Gastrocnemius medialis (tissue), 4 donors: Measurements from ENCODE around the gene RAD54L. TPM values are rescaled to one million over a fixed set of nuclear protein-coding genes. Genes with fewer than 3 reads are reported as not detected.
A peak's percentile ranks its signal among the peaks of the same experiment; 100 is the strongest.

Source experiments
- ATAC-seq, 2 donors: fragments of 150-250 bp; one replicate each; pipeline ENCODE4 v1.9.1; 2016
- DNase-seq, 2 donors: peaks; one replicate each; pipeline ENCODE4 v3.0.0-alpha.2; 2019
- H3K27ac ChIP-seq, 4 donors: fragments of 200-600 bp; sonication (generic); 1 replicate in 1 of 4; 2 replicates in 3 of 4; pipeline ENCODE4 v1.5.1; 2016 to 2018; ENCODE audit warnings: mild to moderate bottlenecking in 2 of 4, moderate library complexity in 1 of 4
- H3K27me3 ChIP-seq, 3 donors: fragments of 200-600 bp; sonication (generic) in 2 of 3; 1 replicate in 1 of 3; 2 replicates in 2 of 3; pipeline versions ENCODE4 v1.5.1 to v1.6.0; 2016 to 2019; ENCODE audit warnings: mild to moderate bottlenecking in 1 of 3, moderate library complexity in 1 of 3
- H3K36me3 ChIP-seq, 2 donors: fragments of 200-600 bp; sonication (generic) in 1 of 2; one replicate each; pipeline ENCODE4 v1.5.1; 2017 to 2018
- H3K4me1 ChIP-seq, 2 donors: fragments of 200-600 bp; sonication (generic) in 1 of 2; one replicate each; pipeline ENCODE4 v1.5.1; 2016 to 2017; ENCODE audit warnings: mild to moderate bottlenecking in 2 of 2
- H3K4me3 ChIP-seq, 4 donors: fragments of 200-600 bp; sonication (generic) in 3 of 4; 1 replicate in 1 of 4; 2 replicates in 3 of 4; pipeline ENCODE4 v1.5.1; 2016 to 2019; ENCODE audit warnings: mild to moderate bottlenecking in 2 of 4
- H3K9me3 ChIP-seq, 3 donors: fragments of 200-600 bp; sonication (generic) in 2 of 3; 1 replicate in 1 of 3; 2 replicates in 2 of 3; pipeline ENCODE4 v1.5.1; 2016 to 2019
- CTCF ChIP-seq, 5 experiments: fragments of 450-650 bp in 3 of 5; fragments of 200-600 bp in 2 of 5; sonication (generic) in 2 of 5; IDR thresholded peaks in 4 of 5; conservative IDR thresholded peaks in 1 of 5; 1 replicate in 4 of 5; 2 replicates in 1 of 5; pipeline ENCODE4 v1.5.1; 2016 to 2019; ENCODE audit warnings: antibody characterized with exemption in 5 of 5, mild to moderate bottlenecking in 3 of 5, moderate library complexity in 3 of 5
- POLR2A ChIP-seq, 2 donors: fragments of 450-650 bp; IDR thresholded peaks; one replicate each; pipeline ENCODE4 v1.6.1; 2017; ENCODE audit warnings: antibody characterized with exemption in 2 of 2, mild to moderate bottlenecking in 2 of 2, moderate library complexity in 2 of 2
- in situ Hi-C, 4 donors: fragments of 200-750 bp; cut with MboI; loops; one replicate each; pipeline versions ENCODE4 v1.15.0 to v1.8.0; 2017; ENCODE audit warnings: low sequenced_read_pairs in 4 of 4
- intact Hi-C: fragments of 100-400 bp; cut with DNase I; formaldehyde crosslinking; loops from one replicate; pipeline ENCODE4 v1.15.1; 2023; ENCODE audit warnings: low total_unique reads
- total RNA-seq, 4 donors: library from RNA; depleted of rRNA; stranded (reverse); fragments of >200 nt; gene quantifications; one replicate each; pipeline versions ENCODE4 v1.1.0 to v1.2.3, GENCODE V29; 2016

RAD54L gene
- total RNA-seq, 4 donors from 2014 or later: 1.1 TPM; not detected in 3

GRCh38 chr1:46303038-46303871 is 55.7 kb downstream of the RAD54L start, which contains the start of the genes LRRC41 and UQCRH:
Gene LRRC41 (minus strand): TSS chr1:46303616. CDS start chr1:46303322, 294 bp downstream.
Gene UQCRH (plus strand): TSS chr1:46303698. CDS start chr1:46303767, 69 bp downstream.
- in situ Hi-C loops: no loop called here
- peaks cover 0 to 5% of the 10 kb centered on the region in 2 donors for H3K36me3 ChIP-seq
- ATAC-seq (peak; percentile 91 to 95), DNase-seq (peak; percentile 95 to 97)
- H3K27me3 ChIP-seq: no peaks in the 10 kb centered on the region
- TF ChIP-seq POLR2A (IDR thresholded peaks at IDR 0.05) (peak; percentile 67 to 75), CTCF (IDR thresholded peaks at IDR 0.05 in 4 of 5, conservative IDR thresholded peaks at IDR 0.05 in 1 of 5) (peak in 1 of 5 experiments; percentile 10)
- intact Hi-C loops: loop anchor here (1.0 to 2.0 kb wide), 3 partner anchors 16 to 45 kb away; partner anchors contain the start of gene NSUN4
- peaks cover 54 to 71% of the 10 kb centered on the region in 2 donors for H3K4me1 ChIP-seq
- H3K9me3 ChIP-seq: no peaks in the 10 kb centered on the region
- peak within 1 kb of the TSS; percentile 97 to 99 (median 98) for H3K27ac ChIP-seq
- peak within 1 kb of the TSS; percentile 83 to 96 (median 90) for H3K4me3 ChIP-seq

GRCh38 chr1:46303872-46304326 is 56.3 kb downstream of the RAD54L start:
- DNase-seq (no peak), ATAC-seq (no peak)
- intact Hi-C loops: loop anchor here (1.0 to 2.0 kb wide), 3 partner anchors 17 to 44 kb away; partner anchors contain the start of gene NSUN4
- no peaks in the 10 kb centered on the region for H3K9me3 ChIP-seq
- H3K36me3 ChIP-seq: peaks cover 0 to 9% of the 10 kb centered on the region in 2 donors
- H3K27me3 ChIP-seq: no peaks in the 10 kb centered on the region
- H3K4me3 ChIP-seq: peak overlapping the region; percentile 83 to 96 (median 90)
- TF ChIP-seq CTCF (IDR thresholded peaks at IDR 0.05 in 4 of 5, conservative IDR thresholded peaks at IDR 0.05 in 1 of 5) (peak in 1 of 5 experiments; percentile 0), POLR2A (IDR thresholded peaks at IDR 0.05) (no peak)
- in situ Hi-C loops: no loop called here
- H3K4me1 ChIP-seq: peaks cover 47 to 65% of the 10 kb centered on the region in 2 donors
- H3K27ac ChIP-seq: peak overlapping the region; percentile 97 to 99 (median 98)

GRCh38 chr1:46306159-46306530 is 58.6 kb downstream of the RAD54L start:
- H3K9me3 ChIP-seq: no peaks in the 10 kb centered on the region
- in situ Hi-C loops (no loop called here), intact Hi-C loops (no loop called here)
- no peaks in the 10 kb centered on the region for H3K27me3 ChIP-seq
- ATAC-seq: no peak
- peaks cover 4 to 30% of the 10 kb centered on the region in 2 donors for H3K36me3 ChIP-seq
- no peak for TF ChIP-seq CTCF (IDR thresholded peaks at IDR 0.05 in 4 of 5, conservative IDR thresholded peaks at IDR 0.05 in 1 of 5)
- TF ChIP-seq POLR2A (IDR thresholded peaks at IDR 0.05): no peak
- H3K4me1 ChIP-seq: peaks cover 25 to 42% of the 10 kb centered on the region in 2 donors
- H3K27ac ChIP-seq: no peak overlapping the region
- no peak overlapping the region for H3K4me3 ChIP-seq
- DNase-seq: no peak

GRCh38 chr1:46309401-46310159 is 62.0 kb downstream of the RAD54L start:
- no peak for ATAC-seq
- DNase-seq: no peak
- Histone ChIP-seq H3K9me3 (no peaks in the 10 kb centered on the region), H3K4me3 (no peak overlapping the region), H3K27me3 (no peaks in the 10 kb centered on the region), H3K4me1 (peaks cover 18 to 32% of the 10 kb centered on the region in 2 donors), H3K27ac (no peak overlapping the region), H3K36me3 (peaks cover 4 to 64% of the 10 kb centered on the region in 2 donors)
- TF ChIP-seq CTCF (IDR thresholded peaks at IDR 0.05 in 4 of 5, conservative IDR thresholded peaks at IDR 0.05 in 1 of 5): no peak
- no peak for TF ChIP-seq POLR2A (IDR thresholded peaks at IDR 0.05)
- intact Hi-C loops (no loop called here), in situ Hi-C loops (no loop called here)
